Panc1 (cell line): ENCODE measurements around the gene COA5. TPM values are rescaled to one million over a fixed set of nuclear protein-coding genes. Genes with fewer than 3 reads are reported as not detected.

Experiments used
- ATAC-seq: fragments of 200-7000 bp; cut with Tn5 transposase; 2 replicates; pipeline ENCODE4 v1.9.1; 2020; ENCODE audit warnings: mild to moderate bottlenecking, moderate library complexity
- BruUV-seq: library from RNA; stranded (reverse); fragments of 400-500 nt; replicated peaks from 2 replicates; lab custom pipeline; 2021; lab: Mats Ljungman, UMichigan
- CTCF ChIA-PET: fragments of 300-600 bp; sonication (Branson Sonifier 250); formaldehyde crosslinking; loops from one replicate; lab custom pipeline; 2022; ENCODE audit warnings: antibody characterized with exemption; lab: Charles Lee
- POLR2A ChIA-PET: fragments of 300-600 bp; sonication (Branson Sonifier 250); formaldehyde crosslinking; loops from one replicate; lab custom pipeline; 2022; ENCODE audit warnings: antibody characterized with exemption; lab: Charles Lee
- DNase-seq: peaks from one replicate; pipeline ENCODE4 v3.0.0-alpha.2; 2010; ENCODE audit warnings: low read depth, low spot score
- H3K27ac ChIP-seq: 2 replicates; pipeline ENCODE4 v1.5.1; 2011; ENCODE audit warnings: mild to moderate bottlenecking, low read length, inconsistent platforms
- H3K27me3 ChIP-seq: fragments of 200-500 bp; sonication (Bioruptor generic); 2 replicates; pipeline ENCODE4 v1.6.0; 2014; ENCODE audit warnings: low read length, inconsistent platforms; ENCODE audit not compliant: control insufficient read depth, insufficient read depth
- H3K36me3 ChIP-seq: fragments of 200-500 bp; sonication (Bioruptor generic); 2 replicates; pipeline ENCODE4 v1.5.1; 2014; ENCODE audit warnings: inconsistent platforms, mild to moderate bottlenecking, low read length, moderate library complexity; ENCODE audit not compliant: control insufficient read depth, insufficient read depth
- H3K4me1 ChIP-seq: 2 replicates; pipeline ENCODE4 v1.5.1; 2011; ENCODE audit warnings: inconsistent platforms, mild to moderate bottlenecking, low read length, moderate library complexity; ENCODE audit not compliant: control insufficient read depth, insufficient read depth
- H3K4me3 ChIP-seq, 2 experiments: 2 replicates each; pipeline ENCODE4 v1.5.1; 2011 to 2012; ENCODE audit warnings: low read depth in 2 of 2, low read length in 2 of 2, mild to moderate bottlenecking in 2 of 2, inconsistent platforms in 1 of 2, moderate library complexity in 1 of 2
- H3K9me3 ChIP-seq: fragments of 200-500 bp; sonication (Bioruptor generic); 2 replicates; pipeline ENCODE4 v1.5.1; 2014; ENCODE audit warnings: low read depth, mild to moderate bottlenecking, inconsistent platforms, low read length, moderate library complexity; ENCODE audit not compliant: control insufficient read depth, insufficient read depth
- CTCF ChIP-seq: fragments of 450-650 bp; IDR thresholded peaks from 2 replicates; pipeline ENCODE4 v1.5.1; 2017; ENCODE audit warnings: mild to moderate bottlenecking
- POLR2AphosphoS5 ChIP-seq: IDR thresholded peaks from 2 replicates; pipeline ENCODE4 v1.6.1; 2012; ENCODE audit warnings: mild to moderate bottlenecking, low read depth, low read length, moderate library complexity
- REST ChIP-seq, 2 experiments: IDR thresholded peaks; 2 replicates each; pipeline ENCODE4 v1.6.1; 2011 to 2012; ENCODE audit warnings: low read depth in 2 of 2, control low read depth in 1 of 2, low read length in 1 of 2, mild to moderate bottlenecking in 1 of 2, moderate library complexity in 1 of 2; ENCODE audit not compliant: insufficient read depth in 1 of 2
- SIN3A ChIP-seq: IDR thresholded peaks from 2 replicates; pipeline ENCODE4 v1.6.1; 2012; ENCODE audit warnings: low read depth, mild to moderate bottlenecking, low read length, moderate library complexity, borderline replicate concordance; ENCODE audit not compliant: insufficient read depth
- TCF7L2 ChIP-seq: IDR thresholded peaks from 2 replicates; pipeline ENCODE4 v1.6.1; 2011; ENCODE audit warnings: mild to moderate bottlenecking, low read depth, low read length, inconsistent platforms
- in situ Hi-C: cut with HindIII; loops from 2 replicates; pipeline ENCODE4 v1.10.0; 2016; ENCODE audit warnings: low sequenced_read_pairs, low pct_unique_long_range_greater_than_20kb
- intact Hi-C: fragments of 100-400 bp; cut with micrococcal nuclease; formaldehyde crosslinking; loops from one replicate; pipeline ENCODE4 v1.10.0; 2022; ENCODE audit not compliant: unreplicated experiment
- total RNA-seq: library from RNA; stranded (reverse); gene quantifications from one replicate; pipeline ENCODE4 v1.2.1, GENCODE V29; 2021; ENCODE audit not compliant: unreplicated experiment

COA5 gene
- total RNA-seq, 1 experiment from 2014 or later = 20.6 TPM

- CTCF ChIA-PET = interaction anchor here (0.7 kb wide), 1 partner anchor 30 kb away, joined by 4 read pairs; no protein-coding TSS in a partner anchor
- Histone ChIP-seq H3K27me3 (no peaks in the 10 kb centered on the region), H3K4me1 (no peaks in the 10 kb centered on the region), H3K36me3 (no peaks in the 10 kb centered on the region), H3K9me3 (no peaks in the 10 kb centered on the region), H3K27ac (no peak overlapping the region), H3K4me3 (no peak overlapping the region)
- in situ Hi-C loops (no loop called here), intact Hi-C loops (no loop called here)
- POLR2A ChIA-PET = no interaction called here
- ATAC-seq (no peak), DNase-seq (no peak)
- no TSS peak for BruUV-seq
- TF ChIP-seq CTCF = no peak
- TF ChIP-seq POLR2AphosphoS5 = no peak
- no peak for TF ChIP-seq REST (IDR thresholded peaks at IDR 0.05; ENCODE audit: insufficient read depth in 1 of 2, low read depth in 2 of 2, low read length in 1 of 2)
- TF ChIP-seq TCF7L2 = no peak
- TF ChIP-seq SIN3A = no peak
Measured at GRCh38 chr2:98650998-98651397, 42.7 kb upstream of the COA5 start.

- H3K36me3 ChIP-seq = no peaks in the 10 kb centered on the region
- ATAC-seq (no peak), DNase-seq (no peak)
- H3K4me3 ChIP-seq = no peak overlapping the region
- ChIA-PET CTCF (interaction anchor here (0.8 to 1.1 kb wide), 4 partner anchors 11 to 471 kb away, joined by 3 to 16 read pairs (median 9); no protein-coding TSS in a partner anchor), POLR2A (no interaction called here)
- H3K27ac ChIP-seq = no peak overlapping the region
- intact Hi-C loops (loop anchor here (1.0 kb wide), 2 partner anchors 186 to 416 kb away; no protein-coding TSS in a partner anchor), in situ Hi-C loops (no loop called here)
- no peaks in the 10 kb centered on the region for H3K9me3 ChIP-seq
- no peak for TF ChIP-seq REST (IDR thresholded peaks at IDR 0.05; ENCODE audit: insufficient read depth in 1 of 2, low read depth in 2 of 2, low read length in 1 of 2)
- TF ChIP-seq SIN3A = no peak
- TF ChIP-seq TCF7L2 = no peak
- TF ChIP-seq CTCF = no peak
- no peak for TF ChIP-seq POLR2AphosphoS5
- H3K4me1 ChIP-seq = no peaks in the 10 kb centered on the region
- BruUV-seq = no TSS peak
- H3K27me3 ChIP-seq = no peaks in the 10 kb centered on the region; the same call in 1 of the 2 replicates
Measured at GRCh38 chr2:98649992-98650375, 41.7 kb upstream of the COA5 start.
